NCI-H748 treated with DMSO at 0.1 percent for 48 hours (cell line): ENCODE data around the gene ZBTB34.

ENCODE experiments used
- DNase-seq: peaks from one replicate; lab custom pipeline; 2025; lab: John Stamatoyannopoulos, UW

ZBTB34 gene

DNA sequence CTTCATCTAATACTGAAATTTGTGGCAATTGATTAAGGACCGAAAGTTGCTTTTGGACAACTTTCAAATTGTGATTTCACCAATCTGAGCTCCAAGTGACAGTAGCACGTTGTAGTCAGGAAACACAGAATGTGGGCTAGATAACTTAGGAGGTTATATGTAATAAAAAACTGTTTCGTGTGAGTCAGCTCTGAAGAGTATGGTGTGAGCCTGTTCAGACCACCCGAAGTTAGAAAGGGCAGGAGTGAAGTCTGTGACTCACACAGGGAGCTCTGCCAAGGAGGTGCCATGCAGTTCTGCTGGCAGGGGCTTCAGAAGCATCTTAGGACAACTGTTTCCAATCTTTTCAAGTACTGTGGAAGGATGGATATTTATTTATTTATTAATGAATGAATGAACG lies 16.4 kb upstream of the ZBTB34 start:
- DNase-seq = no peak

DNA sequence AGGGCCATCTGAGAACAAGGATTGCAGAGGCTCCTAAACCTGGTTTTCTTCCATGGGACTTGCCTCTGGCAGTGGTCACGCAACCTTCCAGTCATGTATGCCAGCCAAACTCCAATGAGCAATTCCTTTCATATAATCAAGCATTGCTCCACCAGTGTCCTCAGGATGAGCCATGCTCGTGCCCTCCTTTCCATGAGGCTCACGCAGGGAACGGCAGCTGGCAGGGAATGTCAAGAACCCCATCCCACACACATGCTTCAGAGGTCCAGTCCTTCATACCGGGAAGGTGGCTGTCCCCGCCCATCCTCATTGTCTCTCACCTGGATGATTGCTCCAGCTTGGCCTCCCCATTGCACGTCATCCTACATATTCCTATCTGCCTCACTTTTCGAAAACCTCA lies 13.4 kb upstream of the ZBTB34 start:
- no peak for DNase-seq

DNA sequence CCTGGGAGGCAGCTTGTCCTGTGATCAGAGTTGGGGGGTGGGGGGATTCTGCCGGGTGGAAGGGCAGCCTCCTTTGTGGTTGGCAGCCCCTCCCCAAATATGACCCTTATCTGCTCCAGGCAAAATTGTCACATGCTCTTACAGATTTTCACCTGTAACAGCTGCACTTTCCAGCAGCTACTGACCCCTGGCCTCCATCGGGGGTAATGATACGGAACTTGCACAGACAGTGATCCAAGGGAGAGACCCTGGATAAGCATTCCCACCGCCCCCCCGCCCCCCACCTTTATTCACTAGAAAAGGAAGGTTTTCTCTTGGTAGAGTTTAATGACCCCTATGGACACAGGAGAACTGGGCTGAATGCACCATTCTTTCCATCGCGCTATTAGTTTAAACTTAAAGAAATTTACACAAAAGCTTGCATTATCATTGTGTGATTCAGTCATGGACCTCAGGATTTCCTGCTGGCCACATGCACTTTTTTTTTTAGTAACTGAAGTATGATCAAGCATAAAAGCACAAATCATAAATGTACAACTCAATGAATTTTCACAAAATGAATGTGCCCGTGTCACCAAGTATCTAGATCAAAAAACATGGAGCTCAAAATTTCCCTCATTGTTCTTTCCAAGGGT lies 10.7 kb upstream of the ZBTB34 start:
- no peak for DNase-seq

DNA sequence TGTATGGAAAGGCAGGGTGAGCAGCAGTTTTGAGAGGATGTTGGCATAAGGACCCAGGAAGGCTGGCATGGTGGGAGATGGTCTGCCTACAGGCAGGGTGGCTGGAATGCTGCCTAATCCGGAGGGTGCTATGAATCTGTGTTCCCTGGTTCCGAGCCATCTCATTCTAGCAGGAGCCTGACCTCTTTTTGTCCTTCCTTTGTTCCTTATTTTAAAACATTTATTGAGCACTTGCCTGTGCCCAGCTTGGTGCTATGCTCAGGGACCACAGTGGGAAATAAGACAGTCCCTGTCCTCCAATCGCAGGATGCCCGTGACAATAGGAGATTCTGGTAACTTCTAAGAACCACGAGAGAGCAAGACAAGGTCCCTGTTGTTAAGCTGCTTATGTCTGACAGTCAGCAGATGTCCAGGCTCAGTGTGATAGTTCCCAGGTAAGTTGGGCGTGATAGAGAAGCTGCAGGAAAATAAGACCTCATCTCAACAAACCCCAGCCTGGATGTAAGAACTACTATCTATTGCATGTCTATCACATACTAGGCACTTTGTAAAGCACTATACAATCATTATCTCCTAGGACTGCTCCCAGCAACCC lies 9.1 kb upstream of the ZBTB34 start:
- DNase-seq = no peak

DNA sequence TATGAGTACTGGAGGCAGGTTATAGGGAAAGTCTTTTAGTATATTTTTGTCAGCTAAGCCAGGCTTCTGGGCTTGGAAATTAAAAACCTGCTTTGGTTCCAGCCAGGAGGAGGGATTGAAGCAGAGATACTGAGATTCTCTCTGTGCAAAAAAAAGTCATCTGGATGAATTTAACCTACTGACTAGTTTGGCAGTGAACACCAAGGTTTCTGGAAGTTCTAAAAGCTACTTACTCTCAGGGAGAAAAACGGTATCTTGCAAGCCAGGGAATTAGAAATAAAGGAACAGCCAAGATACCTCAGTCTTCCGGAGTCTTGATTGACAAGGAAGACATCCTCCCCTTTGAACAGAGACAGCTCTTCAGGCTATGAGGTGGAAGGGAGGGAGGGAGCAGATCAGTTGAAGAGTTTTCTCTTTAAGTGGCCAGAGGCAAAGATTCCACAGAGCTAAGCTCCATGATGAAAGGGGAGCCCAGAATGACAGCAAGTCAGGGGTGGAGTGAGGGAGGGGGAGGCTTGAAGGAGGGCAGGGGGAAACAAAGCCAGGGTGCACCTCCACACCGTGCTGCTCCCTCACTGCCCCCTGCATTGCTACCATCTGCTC lies 8.3 kb upstream of the ZBTB34 start:
- no peak for DNase-seq

DNA sequence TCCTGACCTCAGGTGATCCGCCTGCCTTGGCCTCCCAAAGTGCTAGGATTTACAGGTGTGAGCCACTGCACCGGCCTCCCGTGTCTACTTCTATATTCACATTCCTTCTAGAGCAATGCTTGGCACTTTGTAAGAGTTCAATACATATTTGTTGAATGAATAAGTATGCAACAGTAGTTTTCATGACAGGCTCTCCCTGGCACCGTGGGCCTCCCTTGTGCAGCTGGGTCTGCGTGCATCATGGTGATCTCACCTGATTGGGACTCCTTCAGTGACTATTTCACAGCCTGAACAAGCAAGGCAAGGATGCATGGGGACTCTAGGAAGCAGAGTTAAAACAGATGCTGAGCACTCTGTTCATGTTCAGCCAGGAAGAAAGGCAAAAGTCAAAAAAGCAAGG lies 6.8 kb upstream of the ZBTB34 start:
- no peak for DNase-seq

DNA sequence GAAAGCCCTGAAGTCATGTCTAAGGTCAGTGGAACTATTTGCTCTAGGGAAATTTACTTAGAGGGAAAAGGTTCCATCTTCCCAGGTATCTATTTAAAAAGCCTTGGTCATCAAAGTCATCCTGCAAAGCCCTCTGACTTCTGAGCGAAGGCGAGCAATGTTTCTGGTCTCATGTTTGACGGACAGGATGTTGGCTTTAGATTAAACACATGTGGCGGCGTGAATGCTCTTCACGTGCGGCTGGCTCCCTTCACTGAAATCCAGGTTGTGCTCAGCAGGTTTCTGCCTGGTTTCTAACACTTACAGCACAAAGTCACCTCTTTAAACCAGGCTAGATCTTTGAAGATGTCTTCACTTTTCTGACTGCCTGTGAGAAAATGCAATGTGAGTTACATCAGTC lies 5.7 kb upstream of the ZBTB34 start:
- DNase-seq = no peak

DNA sequence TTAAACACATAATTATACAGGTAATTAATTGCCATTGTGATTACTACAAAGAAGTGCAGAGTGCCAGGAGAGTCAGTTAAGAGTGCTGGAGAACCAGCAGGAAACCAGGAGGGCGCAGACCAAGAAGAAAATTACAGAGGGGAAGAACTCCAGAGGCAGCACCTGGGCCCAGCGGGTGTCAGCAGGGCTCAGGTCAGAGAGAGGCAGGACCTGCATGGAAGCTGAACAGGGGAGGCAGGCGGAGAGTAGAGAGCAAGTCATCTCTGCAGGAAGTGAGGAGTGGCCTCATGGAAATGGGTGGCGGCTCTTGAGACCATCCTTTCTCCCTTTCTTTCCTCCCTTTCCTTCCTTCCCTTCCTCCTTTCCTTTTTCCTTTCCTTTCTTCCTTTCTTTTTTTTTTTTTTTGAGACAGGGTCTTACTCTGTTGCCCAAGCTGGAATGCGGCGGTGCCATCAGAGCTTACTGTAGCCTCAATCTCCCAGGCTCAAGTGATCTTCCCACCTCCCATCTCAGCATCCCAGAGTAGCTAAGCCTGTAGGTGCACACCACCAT lies 4.0 kb upstream of the ZBTB34 start:
- no peak for DNase-seq

DNA sequence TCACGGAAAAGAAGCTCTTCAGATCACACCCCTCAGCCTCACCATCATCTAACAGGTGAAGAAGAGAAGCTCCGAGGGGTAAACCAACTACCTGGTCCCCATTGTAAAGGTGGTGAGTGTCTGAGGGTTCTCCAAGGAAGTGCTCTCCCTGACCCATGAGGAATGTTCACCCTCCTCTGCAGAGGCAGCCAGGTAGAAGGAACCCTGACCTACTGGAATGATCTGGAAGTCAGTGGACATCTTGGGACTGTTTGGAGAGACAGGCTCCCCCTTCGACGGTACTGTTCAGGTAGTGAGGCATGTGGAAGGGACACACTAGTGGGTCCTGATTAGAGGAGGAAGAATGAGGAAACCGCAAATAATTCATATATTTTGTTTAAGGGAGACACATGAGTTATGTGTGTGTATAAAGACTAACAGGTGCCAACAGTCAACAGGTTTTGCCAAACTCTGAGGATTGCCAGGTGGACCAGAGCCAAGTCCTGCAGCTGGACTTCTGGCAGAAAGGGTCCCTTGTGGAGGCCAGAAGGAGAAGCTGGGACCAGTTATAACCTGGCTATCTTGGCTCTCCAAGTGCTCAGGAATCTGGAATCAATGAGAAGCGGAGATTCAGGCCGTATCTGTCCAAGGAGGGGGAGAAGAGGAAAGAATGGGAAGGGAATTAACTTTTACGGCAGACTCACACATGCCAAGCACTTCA lies 3.0 kb upstream of the ZBTB34 start:
- no peak for DNase-seq

DNA sequence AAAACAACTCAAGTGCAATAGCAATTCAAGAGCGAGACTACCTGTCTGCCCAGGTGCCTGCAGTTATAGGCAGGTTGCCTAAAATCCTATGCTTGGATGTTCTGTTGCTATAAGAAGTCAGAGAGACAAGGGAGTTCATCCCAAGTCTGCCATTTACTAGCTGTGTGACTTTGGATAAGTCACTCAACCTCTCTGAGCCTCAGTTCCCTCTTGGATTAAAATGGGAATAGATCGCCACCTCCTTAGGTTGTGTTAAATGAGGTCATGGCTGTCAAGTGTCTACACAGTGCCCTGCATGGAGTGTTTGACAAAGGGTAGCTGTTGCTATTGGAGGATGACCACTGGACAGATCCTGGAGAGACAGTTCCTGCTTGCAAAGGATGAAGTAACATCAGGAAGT lies 1.3 kb upstream of the ZBTB34 start:
- no peak for DNase-seq

DNA sequence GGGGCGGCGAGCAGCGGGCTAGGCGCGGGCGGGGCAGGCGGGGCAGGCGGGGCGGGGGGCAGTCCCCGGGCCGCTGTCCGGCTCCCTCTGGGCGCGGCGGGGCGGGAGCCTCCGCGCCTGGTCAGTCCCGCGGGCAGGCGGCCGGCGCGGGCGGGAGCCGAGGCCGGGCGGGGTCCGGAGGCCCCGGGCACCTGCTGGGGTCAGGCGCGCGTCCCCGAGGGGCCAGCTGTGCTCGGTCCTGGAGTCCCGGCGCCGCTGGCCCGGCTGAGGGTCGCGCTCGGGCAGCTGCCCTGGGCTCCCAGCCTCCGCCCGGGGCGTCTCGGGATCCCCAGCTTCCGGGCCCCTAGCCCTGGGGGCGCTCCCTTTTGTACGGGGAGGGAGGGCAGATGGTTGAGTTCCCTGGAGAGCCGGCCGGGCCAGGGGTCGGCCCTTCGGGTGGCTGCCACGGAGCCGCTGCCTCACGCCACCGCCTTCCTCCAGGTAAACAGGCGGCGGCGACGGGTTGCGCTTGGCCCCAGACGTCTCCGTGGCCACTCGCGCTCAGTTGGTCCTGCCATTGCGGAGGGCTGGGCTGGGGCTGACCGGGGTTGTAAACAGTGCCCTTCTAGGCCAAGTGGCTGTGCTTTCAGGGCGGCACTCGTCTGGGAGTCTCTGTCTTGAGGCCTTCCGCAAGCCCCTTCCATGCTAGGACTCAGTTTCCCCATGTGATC lies 473 bp downstream of the ZBTB34 start:
- no peak for DNase-seq

DNA sequence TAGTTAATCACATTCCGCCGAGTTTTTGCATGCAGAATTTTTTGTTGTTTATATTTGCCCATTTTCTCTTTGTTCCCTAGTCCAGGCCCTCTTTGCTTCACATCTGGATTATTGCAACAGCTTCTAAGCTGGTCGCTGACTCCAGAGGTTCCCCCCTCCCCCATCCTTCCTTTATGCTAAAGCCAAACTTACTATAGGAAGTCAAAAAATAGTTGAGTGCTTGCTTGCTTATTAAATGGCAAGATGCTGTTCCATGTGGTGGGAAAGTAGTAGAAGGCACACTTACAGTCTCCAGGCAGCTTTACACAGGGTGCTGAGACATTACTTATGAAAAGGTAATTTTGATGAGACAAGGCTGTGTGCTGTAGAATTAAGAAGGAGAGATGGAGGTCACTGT lies 1.3 kb downstream of the ZBTB34 start:
- no peak for DNase-seq

DNA sequence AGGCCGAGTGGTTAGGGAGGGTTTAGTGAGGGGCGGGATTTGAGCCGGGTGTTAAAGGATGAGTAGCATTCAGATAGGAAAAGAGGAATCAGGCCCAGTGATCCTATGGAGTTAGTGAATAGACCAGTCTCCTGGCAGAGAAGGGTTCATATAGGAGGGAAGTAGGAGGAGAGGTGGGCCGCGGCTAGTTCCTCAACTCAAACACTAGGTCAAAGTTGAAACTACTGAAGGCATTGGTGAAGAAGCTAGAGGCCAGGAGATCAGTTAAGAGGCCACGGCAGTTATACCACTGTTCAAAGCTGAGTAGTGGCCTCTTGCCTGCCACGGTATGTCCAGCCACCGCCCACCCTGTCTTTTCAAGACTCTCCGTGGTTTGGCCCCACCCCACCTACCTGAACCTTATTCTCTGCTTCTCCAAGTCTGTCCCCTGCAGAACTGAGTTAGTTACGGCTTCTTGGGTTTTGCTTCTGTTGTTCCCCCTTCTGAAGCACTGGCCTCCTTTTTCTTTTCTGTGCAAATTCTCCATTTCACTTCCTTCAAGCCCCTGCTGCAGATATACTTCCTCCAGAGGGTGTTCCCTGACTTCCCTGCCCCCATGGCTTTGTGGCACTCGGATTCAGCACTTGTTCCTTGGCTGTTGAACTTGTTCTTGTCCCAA lies 1.8 kb downstream of the ZBTB34 start:
- no peak for DNase-seq

DNA sequence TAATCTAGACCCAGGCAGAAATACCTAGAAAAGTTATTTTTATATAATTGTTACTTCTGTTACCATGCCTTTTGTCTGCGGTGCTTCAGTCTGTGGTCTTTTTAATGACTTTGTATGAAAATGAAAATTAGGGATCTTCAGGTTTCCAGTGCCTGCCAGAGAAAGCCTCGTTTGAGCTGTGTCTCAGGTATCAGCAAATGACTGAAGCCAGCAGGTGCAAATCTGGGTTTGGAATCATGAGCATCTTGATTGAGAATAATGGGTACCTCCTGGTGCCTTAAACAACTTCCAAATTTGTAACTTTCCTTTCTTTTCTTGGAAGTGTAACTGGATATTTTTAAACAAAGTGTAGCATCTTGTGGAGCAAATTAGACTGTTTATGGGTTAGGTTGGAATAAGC lies 4.3 kb downstream of the ZBTB34 start:
- no peak for DNase-seq

DNA sequence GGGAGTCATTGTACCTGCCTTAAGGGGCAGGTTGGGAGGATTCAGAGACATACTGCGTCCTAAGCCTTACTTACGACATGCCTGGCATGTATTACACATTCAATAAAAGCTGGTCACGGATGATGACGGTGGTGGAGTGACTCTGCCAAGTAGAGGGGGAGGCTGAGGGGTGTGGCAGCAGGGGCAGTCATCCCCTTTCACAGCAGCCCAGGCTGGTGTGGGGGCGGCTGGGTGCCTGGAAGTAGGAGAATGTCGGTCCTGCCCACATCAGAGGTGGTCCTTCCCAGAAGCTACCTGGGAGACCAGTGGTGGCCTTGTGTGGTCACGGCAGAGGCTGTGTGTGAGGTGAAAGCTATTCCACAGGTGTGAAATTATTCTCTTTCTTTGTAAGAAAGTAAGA lies 8.9 kb downstream of the ZBTB34 start:
- no peak for DNase-seq

DNA sequence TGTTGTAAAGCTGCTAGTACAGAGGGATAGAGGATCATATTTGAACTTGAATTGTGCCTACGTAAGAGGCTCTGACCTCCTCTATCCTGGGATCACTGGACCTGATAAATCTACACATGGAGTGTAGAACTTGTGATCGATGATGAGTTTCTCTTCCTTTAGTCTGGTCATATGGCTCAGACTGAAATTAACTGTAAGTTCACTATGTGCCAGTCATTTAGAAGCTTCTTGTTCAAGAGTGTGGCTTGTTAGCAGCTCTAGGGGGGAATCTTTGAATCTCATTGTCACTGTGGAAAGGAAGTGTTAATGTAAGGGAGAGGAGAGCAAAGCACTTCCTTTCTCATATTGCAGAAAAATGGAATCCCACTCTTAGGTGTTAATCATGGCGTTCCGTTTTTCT lies 12.1 kb downstream of the ZBTB34 start:
- DNase-seq = no peak

DNA sequence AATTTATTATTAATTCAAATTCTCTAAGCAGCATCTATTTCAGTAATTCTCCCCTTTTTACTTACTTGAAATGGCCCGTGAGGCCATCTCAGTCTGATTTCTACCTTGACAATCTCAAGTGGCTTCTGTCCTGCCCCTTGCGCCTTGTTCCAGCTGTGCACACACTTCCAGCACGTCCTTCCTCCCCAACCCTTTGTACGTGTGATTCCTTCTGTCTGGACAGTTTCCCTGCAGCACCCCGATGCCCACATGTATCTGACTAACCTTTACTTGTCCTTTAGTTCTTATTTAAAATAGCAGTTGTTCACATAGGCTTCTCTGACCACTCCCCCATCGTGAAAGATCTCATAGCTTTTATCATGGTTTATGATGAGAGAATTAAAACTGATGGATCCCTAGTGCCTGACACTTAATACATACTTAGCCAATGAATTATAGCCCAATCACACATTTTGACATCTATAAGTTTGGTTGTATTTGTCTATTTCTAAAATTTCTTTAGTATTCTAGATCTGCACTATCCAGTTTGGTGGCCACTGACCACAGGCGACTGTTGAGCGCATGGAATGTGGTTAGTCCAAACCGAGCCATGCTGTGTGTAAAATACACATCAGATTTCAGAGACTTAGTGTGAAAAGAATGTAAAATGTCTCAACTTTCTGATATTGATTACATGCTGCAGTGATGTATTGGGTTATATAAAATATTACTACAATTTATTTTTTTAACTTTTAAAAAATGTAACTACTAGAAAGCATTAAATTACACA lies 14.3 kb downstream of the ZBTB34 start:
- no peak for DNase-seq

DNA sequence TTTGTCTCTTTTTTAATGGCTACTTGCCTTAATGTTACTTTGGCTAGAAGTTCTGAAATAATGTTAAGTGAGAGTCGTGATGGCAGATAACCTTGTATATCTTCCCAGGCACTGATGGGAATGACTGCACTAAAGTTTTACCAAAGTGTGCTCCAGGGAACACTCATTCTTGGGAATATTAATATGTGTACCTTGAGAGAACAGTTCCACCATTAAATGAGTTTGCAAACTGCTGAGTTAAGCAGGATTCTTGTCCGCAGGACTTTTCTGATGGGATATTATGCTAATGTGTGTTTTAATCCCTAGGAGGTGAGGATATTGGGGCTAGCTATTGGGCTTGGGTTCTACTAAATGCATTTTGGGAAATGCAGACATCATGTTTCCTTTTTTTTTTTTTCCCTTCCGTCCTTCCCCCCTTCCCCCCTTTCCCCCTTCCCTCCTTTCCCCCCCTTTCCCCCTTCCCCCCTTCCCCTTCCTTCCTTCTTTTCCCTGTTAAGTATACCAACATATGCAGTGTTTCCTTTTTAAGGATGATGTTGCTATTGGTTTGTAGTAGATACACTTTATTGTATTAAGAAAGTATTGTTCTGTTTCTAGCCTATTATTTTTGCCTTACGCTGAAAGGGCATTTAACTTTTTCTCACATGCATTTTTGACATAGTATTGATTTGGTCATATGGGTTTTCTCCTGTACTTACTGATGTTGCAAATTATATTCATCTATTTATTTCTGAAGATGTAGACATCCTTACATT lies 15.5 kb downstream of the ZBTB34 start:
- DNase-seq = no peak

DNA sequence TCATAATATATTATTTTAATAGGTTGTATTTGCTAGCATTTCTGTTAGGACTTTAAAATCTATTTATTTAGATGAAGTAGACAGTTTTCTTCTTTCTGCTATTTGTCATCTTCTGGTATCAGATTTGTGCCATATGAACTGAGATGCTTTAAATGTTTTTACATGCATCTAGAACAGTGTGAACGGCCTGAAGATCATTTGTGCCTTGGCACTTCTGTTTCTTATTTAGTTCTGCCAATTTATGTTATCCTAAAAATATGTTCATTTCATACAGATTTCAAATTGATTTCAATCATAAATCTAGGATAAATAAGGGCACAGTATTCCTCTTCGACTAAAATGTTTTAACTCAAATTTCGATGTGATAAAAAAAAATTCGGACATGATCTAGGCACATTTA lies 16.1 kb downstream of the ZBTB34 start:
- DNase-seq = no peak

DNA sequence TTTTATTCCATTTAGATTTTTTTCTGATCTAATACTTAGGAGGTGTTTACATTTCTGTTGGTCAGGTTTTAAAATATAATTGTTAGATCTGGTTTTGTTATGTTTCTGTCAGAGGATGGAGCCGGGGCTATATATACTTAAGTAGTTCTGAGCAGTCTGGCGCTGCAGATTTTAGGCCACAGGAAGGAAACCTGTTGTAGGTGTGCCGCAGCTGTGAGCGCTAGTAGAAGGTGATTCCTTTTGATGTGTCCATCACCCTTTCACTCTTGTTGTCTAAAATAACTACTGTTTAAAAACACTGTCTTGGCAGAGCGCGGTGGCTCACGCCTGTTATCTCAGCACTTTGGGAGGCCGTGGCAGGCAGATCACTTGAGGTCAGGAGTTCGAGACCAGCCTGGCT lies 17.0 kb downstream of the ZBTB34 start:
- no peak for DNase-seq
